ENCODE measurements around the gene CSF1R.
"Not testable (repeated sequence)": the region's sequence is repeated elsewhere in the genome, so short reads cannot be mapped to it uniquely, and the experiment has no call there.

CSF1R gene

DNA sequence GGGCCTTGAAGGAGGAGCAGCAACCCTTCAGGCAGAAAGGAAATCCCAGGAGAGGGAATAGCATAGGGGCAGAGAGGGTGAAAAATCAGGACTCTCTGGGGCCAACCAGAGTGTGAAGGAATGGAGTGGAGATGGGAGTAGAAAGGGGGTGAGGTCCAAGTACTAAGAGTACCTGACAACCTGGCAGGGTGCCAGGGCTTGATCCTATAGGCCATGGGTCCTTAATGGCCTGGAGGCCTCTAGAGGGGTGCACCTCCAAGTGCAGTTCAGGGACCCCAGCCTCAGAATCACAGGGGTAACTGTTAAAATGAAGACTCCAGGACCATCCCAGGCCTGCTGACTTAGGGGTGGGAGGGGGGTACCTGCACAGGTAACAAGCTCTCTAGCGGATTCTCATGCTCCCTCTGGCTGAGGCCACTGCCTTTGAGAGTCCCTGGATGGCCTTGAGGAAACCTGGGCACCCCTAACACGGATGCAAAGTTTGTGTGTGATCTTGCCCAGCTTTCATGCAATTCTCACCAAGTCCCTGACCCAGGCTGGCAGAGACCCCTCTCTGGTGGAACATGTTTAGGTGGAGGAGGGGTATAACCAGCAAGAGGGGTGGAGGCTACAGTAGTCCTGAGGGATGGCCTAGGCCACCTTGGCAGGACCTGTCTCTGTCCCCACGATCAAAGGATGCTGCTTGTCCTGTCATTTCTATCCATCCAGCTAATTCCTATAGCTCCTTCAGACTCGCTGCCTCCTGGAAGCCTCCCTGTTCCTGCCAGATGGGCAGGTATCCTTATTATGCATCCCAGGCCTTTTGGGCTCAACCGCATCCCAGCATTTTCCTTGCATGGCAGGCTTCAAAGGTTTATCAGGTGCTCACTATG is 17.6 kb upstream of the CSF1R start:
- DNase-seq: no peak

- DNase-seq: no peak
These were observed 14.7 kb upstream of the CSF1R start for GRCh38 chr5:150101023-150101422.

DNA sequence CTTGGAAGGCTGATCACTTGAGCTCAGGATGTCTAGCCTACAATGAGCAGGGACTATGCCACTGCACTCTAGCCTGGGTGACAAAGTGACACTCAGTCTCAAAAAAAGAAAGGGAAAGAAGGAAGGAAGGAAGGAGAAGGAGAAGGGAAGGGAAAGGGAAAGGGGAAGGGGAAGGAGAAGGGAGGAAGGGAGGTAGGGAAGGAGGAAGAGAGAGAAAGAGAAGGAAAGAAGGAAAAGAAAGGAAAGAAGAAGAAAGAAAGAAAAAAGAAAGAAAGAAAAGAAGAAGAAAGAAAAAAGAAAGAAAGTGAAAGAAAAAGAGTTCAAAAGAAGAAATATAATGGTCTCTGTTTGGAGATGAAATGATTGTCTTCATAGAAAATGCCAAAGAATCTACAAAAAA is 10.8 kb upstream of the CSF1R start:
- DNase-seq: no peak

- no peak for DNase-seq
These were observed 5.9 kb upstream of the CSF1R start for GRCh38 chr5:150092159-150092787.

DNA sequence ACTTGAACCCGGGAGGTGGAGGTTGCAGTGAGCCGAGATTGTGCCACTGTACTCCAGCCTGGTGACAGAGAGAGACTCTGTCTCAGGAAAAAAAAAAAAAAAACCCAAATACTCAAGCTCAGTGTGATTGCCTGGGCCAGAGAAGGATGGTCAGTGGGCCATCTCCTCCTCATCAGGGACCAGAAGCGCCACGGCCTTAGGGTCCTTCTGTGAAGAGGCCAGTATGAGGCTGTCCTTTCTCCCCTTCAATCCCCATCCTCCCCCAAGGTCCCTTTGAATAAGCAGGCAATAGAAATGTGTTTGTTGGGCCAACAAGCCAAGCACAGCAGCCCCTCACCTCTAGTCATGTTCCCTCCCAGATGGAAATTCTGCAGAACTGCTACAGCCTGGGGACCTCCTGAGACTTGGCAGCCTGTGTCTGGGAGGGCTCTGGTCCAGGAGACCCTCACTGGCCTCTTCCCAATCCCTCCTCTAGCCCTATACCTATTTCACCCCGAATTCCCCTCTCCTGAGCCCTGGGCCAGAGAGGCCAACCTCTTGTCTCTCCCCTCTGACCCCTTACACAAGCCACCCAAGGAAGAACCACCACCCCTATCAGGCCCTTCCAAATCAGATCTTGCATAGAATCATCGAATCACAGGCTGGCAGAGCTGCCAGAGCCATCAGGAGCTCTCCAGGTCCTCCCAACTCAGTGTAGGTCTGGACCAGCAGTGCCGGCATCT is 1.0 kb downstream of the CSF1R start:
- no peak for DNase-seq

- DNase-seq: not testable (repeated sequence)
These were observed 1.6 kb downstream of the CSF1R start for GRCh38 chr5:150084754-150085153.

DNA sequence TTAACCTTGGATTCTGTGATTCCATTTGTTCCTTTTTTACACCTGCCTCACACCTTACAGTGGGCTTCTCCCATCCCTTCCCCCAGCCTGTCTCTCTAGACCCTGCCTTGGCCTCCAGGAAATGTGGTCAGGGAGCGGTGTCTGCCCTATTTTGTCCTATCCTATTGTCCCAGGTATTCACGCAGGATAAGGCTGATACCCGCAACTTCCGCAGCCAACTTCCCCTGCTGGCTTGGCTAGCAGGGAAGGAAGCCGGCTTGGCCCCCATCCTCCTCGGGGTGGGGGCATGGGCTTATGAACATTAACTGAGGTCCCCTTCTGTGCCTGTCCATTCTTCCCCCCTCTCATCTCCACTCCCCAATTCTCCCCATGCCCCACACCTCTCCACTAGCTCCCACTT is 3.5 kb downstream of the CSF1R start:
- no peak for DNase-seq

GRCh38 chr5:150082374-150082773 is 4.0 kb downstream of the CSF1R start:
- no peak for DNase-seq

DNA sequence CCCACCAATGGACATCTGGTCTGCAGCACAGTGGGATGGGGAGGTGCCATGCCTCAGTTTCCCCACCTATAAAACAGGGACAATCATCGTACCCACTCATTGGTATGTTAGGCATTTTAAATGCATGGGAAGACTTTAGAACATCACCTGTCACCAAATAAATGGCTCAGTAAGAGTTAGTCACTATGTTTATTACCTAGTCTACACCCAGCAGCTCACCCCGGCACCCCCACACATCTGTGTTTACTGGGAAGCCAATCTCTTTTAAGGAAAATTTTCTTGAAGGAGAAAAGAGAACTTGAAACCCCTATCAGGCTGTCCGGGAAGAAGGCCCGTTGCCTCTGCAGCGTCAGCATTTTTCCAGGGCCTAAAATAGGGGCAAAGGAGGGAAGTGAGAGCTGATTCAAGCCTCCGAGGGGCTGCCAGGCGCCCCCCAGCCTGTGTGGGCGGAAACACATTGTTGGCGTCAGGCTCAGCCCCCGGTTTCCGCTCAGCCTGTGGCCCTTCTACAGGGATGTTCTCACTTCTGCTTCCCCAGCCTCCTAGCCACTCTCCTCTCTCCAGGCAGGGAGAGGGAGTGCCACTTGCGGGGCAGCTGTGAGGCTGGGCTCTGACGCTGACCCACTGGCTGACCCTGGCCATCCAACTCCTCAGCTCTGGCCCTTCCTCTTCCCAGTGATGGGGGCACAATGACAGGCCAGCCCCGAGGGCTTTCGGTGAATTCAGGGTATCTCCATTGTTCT is 4.6 kb downstream of the CSF1R start:
- no peak for DNase-seq

GRCh38 chr5:150080696-150081435 is 5.5 kb downstream of the CSF1R start:
- DNase-seq: no peak

- no peak for DNase-seq
These were observed 6.4 kb downstream of the CSF1R start for GRCh38 chr5:150079909-150080461.

GRCh38 chr5:150078802-150079689 is 7.3 kb downstream of the CSF1R start:
- no peak for DNase-seq

GRCh38 chr5:150077996-150078801 is 8.2 kb downstream of the CSF1R start:
- DNase-seq: no peak

- no peak for DNase-seq
These were observed 9.3 kb downstream of the CSF1R start for GRCh38 chr5:150077060-150077459.

DNA sequence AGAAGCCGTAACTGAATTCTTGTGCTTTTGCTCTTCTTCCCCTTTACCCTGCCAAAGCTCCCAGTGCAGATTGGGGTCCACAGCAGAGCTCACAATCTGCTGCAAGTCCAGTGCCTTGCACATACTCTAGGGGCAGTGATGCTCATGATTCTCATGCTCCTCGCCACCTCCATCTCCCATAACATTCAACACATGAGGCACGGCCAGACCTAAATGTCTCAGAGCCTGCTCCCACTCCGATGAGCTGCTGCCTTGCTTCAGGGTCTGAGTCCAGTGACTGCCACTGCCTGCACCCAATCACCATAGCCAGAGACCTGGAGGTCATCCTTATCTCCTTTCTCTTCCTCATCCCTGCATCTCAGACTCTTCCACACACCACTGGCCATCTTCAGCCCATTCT is 10.5 kb downstream of the CSF1R start:
- no peak for DNase-seq

- DNase-seq: no peak
These were observed 11.1 kb downstream of the CSF1R start for GRCh38 chr5:150075233-150075632.

GRCh38 chr5:150073677-150074076 is 12.7 kb downstream of the CSF1R start:
- no peak for DNase-seq

DNA sequence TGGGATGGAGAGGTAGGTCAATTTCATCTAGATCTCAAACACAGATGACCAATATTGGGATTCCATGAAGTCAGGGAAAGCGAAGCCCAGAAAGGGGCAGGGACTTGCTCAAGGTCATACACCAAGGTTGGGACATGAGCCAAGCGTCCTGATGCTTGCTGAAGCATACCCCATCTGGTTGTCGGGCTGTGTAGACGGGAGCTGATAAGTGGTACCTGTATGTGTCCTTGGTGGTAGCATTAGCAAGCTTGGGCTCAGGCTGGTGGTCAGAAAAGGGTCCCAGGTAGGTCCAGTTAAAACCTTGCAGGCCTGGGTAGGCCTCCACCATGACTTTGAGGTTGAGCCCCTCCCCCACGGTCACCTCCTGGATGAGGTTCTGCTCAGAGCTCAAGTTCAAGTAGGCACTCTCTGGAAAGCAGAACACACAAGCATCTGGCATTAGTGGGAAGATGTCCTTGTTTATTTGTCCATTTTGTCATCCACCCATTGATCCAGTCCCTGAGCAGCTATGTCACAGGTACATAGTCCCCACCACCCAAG is 13.2 kb downstream of the CSF1R start:
- DNase-seq: no peak

DNA sequence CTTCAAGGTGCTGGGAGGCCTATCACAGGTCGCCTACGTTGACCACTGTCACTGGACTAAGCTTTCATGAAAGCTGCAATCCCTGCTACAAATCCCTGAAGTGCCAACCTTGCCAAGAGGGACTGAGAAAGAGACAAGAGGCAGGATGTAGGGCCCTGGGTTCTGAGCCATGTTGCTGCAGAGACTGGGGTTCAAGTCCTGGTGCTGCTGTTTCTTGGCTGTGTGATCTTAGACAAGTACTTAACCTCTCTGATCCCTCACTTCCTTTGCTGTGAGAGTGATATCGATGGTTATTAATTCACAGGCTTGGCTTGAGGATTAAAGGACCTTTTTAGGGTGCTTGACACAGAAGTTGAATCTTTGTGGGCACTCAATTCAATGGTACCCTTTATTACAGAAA is 15.5 kb downstream of the CSF1R start:
- no peak for DNase-seq
